K562 (cell line): ENCODE results near the gene RRAS. TPM values are rescaled to one million over a fixed set of nuclear protein-coding genes. Genes with fewer than 3 reads are reported as not detected.

Experiments
- C11orf30 ChIP-seq: fragments of 450-650 bp; IDR thresholded peaks from 2 replicates; pipeline ENCODE4 v1.6.1; 2016; ENCODE audit warnings: low read depth, mild to moderate bottlenecking
- CREB3L1 ChIP-seq: fragments of 450-650 bp; IDR thresholded peaks from 2 replicates; pipeline ENCODE4 v1.6.1; 2014; ENCODE audit warnings: low read depth, mild to moderate bottlenecking, moderate library complexity, borderline replicate concordance
- ETV5 ChIP-seq: sonication (generic); formaldehyde crosslinking; IDR thresholded peaks from 2 replicates; pipeline ENCODE4 v1.4.0; 2020; ENCODE audit warnings: low read depth, mild to moderate bottlenecking, missing genetic modification reagents
- KDM5B ChIP-seq: fragments of 200-600 bp; sonication (generic); IDR thresholded peaks from 2 replicates; pipeline ENCODE4 v1.6.1; 2012; ENCODE audit warnings: low read depth, mild to moderate bottlenecking, moderate library complexity, low read length, control low read depth, inconsistent platforms; ENCODE audit not compliant: insufficient replicate concordance
- NR2C2 ChIP-seq, 2 experiments: fragments of 200-800 bp in 1 of 2; sonication (Bioruptor generic) in 1 of 2; sonication (generic) in 1 of 2; formaldehyde crosslinking in 1 of 2; IDR thresholded peaks; 2 replicates each; pipeline versions ENCODE4 v1.6.1 to v1.8.0; 2016 to 2022; ENCODE audit warnings: mild to moderate bottlenecking in 1 of 2, missing compliant biosample characterization in 1 of 2, missing genetic modification characterization in 1 of 2, missing genetic modification reagents in 1 of 2
- STAG1 ChIP-seq: sonication (generic); formaldehyde crosslinking; IDR thresholded peaks from 2 replicates; pipeline ENCODE4 v1.5.0; 2020; ENCODE audit warnings: missing genetic modification reagents, borderline replicate concordance
- ZNF239 ChIP-seq: fragments of 250-450 bp; sonication (Bioruptor Pico); IDR thresholded peaks from 2 replicates; pipeline ENCODE4 v1.4.0; 2020; ENCODE audit warnings: mild to moderate bottlenecking
- ZNF589 ChIP-seq: fragments of 200-800 bp; sonication (Bioruptor generic); IDR thresholded peaks from 2 replicates; pipeline ENCODE4 v1.6.1; 2016; ENCODE audit warnings: low read depth, missing genetic modification characterization, missing compliant biosample characterization
- polyA plus RNA-seq, 8 experiments: library from polyadenylated mRNA; depleted of rRNA in 4 of 8; stranded (reverse) in 5 of 8; unstranded in 3 of 8; fragments of >200 nt; fragmentation: Nextera tagmentation in 2 of 8; fragmentation: Illumina TruSeq in 1 of 8; extraction: Ambion mirVana in 2 of 8; extraction: Trizol in 1 of 8; gene quantifications; 2 replicates each; pipeline versions ENCODE4 v1.2.1 to v1.2.3, GENCODE V29; 2011 to 2014; ENCODE audit warnings: inconsistent platforms in 1 of 8, missing spikeins in 1 of 8
- total RNA-seq, 7 experiments: library from RNA; depleted of rRNA in 6 of 7; stranded (reverse); fragments of >200 nt in 6 of 7; fragmentation: Illumina TruSeq in 2 of 7; extraction: Trizol in 2 of 7; gene quantifications; 2 replicates each; pipeline versions ENCODE4 v1.2.1 to v1.2.3, GENCODE V29; 2011 to 2021; ENCODE audit warnings: low replicate concordance in 1 of 7
- TF ChIP-seq, protein P1 (sequence below): fragments of 450-650 bp; formaldehyde crosslinking; IDR thresholded peaks from 2 replicates; pipeline ENCODE4 v1.4.0; 2022; ENCODE audit warnings: mild to moderate bottlenecking, moderate library complexity
- TF ChIP-seq, protein P2 (sequence below), 2 experiments: IDR thresholded peaks; 2 replicates each; pipeline ENCODE4 v1.6.1; 2012; ENCODE audit warnings: improper control_type of control experiment in 2 of 2, low read depth in 2 of 2, low read length in 2 of 2, borderline replicate concordance in 1 of 2
- TF ChIP-seq, protein P3 (sequence below), 2 experiments: fragments of 450-650 bp; IDR thresholded peaks; 2 replicates each; pipeline ENCODE4 v1.6.1; 2018; ENCODE audit warnings: mild to moderate bottlenecking in 2 of 2, low read depth in 1 of 2; ENCODE audit not compliant: partially characterized antibody in 2 of 2

Gene RRAS
- total and polyA plus RNA-seq, 9 of the 15 experiments (the other 6 are each of a cell fraction or from before 2014, with no cell fraction given) = 0.70 to 17.3 (median 8.2) TPM

GRCh38 chr19:49665351-49666119 lies 25.6 kb upstream of the RRAS start, which contains the start of the genes BCL2L12 and IRF3 (continued):
- TF ChIP-seq NR2C2 (CRISPR knock-in tag; IDR thresholded peaks at IDR 0.05) = no peak
- TF ChIP-seq NR2C2 (tag; IDR thresholded peaks at IDR 0.05) = peak; percentile 74; the same call in 1 of the 2 replicates
- no peak for TF ChIP-seq ETV5
- TF ChIP-seq ZNF239 = no peak
- TF ChIP-seq C11orf30 = peak; percentile 23; the same call in 1 of the 2 replicates
- peak; percentile 38; the same call in 1 of the 2 replicates for TF ChIP-seq CREB3L1
- TF ChIP-seq KDM5B = peak; percentile 56
- TF ChIP-seq STAG1 (CRISPR knock-in tag) = no peak
- 0 out of 2 replicates have a peak, but pooled peaks have one; percentile 48 for TF ChIP-seq ZNF589 (CRISPR knock-in tag)
- TF ChIP-seq, protein P1, sequence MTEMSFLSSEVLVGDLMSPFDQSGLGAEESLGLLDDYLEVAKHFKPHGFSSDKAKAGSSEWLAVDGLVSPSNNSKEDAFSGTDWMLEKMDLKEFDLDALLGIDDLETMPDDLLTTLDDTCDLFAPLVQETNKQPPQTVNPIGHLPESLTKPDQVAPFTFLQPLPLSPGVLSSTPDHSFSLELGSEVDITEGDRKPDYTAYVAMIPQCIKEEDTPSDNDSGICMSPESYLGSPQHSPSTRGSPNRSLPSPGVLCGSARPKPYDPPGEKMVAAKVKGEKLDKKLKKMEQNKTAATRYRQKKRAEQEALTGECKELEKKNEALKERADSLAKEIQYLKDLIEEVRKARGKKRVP (CRISPR knock-in tag) = no peak
- TF ChIP-seq, protein P2, sequence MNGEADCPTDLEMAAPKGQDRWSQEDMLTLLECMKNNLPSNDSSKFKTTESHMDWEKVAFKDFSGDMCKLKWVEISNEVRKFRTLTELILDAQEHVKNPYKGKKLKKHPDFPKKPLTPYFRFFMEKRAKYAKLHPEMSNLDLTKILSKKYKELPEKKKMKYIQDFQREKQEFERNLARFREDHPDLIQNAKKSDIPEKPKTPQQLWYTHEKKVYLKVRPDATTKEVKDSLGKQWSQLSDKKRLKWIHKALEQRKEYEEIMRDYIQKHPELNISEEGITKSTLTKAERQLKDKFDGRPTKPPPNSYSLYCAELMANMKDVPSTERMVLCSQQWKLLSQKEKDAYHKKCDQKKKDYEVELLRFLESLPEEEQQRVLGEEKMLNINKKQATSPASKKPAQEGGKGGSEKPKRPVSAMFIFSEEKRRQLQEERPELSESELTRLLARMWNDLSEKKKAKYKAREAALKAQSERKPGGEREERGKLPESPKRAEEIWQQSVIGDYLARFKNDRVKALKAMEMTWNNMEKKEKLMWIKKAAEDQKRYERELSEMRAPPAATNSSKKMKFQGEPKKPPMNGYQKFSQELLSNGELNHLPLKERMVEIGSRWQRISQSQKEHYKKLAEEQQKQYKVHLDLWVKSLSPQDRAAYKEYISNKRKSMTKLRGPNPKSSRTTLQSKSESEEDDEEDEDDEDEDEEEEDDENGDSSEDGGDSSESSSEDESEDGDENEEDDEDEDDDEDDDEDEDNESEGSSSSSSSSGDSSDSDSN (IDR thresholded peaks at IDR 0.05; ENCODE audit: borderline replicate concordance in 1 of 2, low read depth in 2 of 2, low read length in 2 of 2) = peak; percentile 75 to 83; a peak in 2 of 4 replicates
- TF ChIP-seq, protein P3, sequence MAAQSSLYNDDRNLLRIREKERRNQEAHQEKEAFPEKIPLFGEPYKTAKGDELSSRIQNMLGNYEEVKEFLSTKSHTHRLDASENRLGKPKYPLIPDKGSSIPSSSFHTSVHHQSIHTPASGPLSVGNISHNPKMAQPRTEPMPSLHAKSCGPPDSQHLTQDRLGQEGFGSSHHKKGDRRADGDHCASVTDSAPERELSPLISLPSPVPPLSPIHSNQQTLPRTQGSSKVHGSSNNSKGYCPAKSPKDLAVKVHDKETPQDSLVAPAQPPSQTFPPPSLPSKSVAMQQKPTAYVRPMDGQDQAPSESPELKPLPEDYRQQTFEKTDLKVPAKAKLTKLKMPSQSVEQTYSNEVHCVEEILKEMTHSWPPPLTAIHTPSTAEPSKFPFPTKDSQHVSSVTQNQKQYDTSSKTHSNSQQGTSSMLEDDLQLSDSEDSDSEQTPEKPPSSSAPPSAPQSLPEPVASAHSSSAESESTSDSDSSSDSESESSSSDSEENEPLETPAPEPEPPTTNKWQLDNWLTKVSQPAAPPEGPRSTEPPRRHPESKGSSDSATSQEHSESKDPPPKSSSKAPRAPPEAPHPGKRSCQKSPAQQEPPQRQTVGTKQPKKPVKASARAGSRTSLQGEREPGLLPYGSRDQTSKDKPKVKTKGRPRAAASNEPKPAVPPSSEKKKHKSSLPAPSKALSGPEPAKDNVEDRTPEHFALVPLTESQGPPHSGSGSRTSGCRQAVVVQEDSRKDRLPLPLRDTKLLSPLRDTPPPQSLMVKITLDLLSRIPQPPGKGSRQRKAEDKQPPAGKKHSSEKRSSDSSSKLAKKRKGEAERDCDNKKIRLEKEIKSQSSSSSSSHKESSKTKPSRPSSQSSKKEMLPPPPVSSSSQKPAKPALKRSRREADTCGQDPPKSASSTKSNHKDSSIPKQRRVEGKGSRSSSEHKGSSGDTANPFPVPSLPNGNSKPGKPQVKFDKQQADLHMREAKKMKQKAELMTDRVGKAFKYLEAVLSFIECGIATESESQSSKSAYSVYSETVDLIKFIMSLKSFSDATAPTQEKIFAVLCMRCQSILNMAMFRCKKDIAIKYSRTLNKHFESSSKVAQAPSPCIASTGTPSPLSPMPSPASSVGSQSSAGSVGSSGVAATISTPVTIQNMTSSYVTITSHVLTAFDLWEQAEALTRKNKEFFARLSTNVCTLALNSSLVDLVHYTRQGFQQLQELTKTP (IDR thresholded peaks at IDR 0.05; ENCODE audit: low read depth in 1 of 2, partially characterized antibody in 2 of 2) = peak in 1 of 2 experiments; percentile 50
